ENCODE data around the gene KRT84. TPM values are rescaled to one million over a fixed set of nuclear protein-coding genes. Genes with fewer than 3 reads are reported as not detected.

Gene KRT84
- total RNA-seq, 1 experiment from 2014 or later: not detected

DNA sequence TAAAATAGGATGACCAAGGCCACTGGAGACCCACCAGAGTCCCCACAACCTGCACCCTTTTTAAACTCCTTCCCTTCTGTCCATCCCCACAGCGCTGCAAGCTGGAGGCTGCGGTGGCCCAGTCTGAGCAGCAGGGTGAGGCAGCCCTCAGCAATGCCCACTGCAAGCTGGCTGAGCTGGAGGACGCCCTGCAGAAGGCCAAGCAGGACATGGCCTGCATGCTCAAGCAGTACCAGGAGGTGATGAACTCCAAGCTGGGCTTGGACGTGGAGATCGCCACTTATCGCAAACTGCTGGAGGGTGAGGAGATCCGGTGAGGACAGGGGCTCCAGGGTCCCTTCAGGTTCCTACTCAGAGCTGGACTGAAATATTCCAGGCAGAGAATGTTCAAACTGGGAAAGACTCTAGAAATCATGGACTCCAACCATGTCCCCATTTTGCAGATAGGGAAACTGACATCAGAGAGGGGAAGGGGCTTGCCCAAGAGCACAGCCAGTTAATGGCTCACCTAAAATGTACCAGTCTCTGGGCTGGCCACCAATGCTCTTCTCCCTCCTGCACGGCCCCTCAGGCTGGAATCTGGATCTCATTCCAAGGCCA, 35.3 kb downstream of the KRT84 start:
- DNase-seq: no peak
- Histone ChIP-seq H3K27me3 (replicated peaks; ENCODE audit: control insufficient read depth, insufficient read depth, low read length) (no peaks in the 10 kb centered on the region), H3K4me3 (ENCODE audit: low read depth, low read length) (no peak overlapping the region), H3K4me1 (peaks cover 24% of the 10 kb centered on the region), H3K9me3 (no peaks in the 10 kb centered on the region), H3K36me3 (ENCODE audit: control insufficient read depth, insufficient read depth, low read length) (no peaks in the 10 kb centered on the region)
- H3K27me3 Mint-ChIP-seq (ENCODE audit: insufficient read depth, unreplicated experiment): no peaks in the 10 kb centered on the region
- ChIA-PET CTCF (no interaction called here), POLR2A (no interaction called here)
- TF ChIP-seq, protein P1, sequence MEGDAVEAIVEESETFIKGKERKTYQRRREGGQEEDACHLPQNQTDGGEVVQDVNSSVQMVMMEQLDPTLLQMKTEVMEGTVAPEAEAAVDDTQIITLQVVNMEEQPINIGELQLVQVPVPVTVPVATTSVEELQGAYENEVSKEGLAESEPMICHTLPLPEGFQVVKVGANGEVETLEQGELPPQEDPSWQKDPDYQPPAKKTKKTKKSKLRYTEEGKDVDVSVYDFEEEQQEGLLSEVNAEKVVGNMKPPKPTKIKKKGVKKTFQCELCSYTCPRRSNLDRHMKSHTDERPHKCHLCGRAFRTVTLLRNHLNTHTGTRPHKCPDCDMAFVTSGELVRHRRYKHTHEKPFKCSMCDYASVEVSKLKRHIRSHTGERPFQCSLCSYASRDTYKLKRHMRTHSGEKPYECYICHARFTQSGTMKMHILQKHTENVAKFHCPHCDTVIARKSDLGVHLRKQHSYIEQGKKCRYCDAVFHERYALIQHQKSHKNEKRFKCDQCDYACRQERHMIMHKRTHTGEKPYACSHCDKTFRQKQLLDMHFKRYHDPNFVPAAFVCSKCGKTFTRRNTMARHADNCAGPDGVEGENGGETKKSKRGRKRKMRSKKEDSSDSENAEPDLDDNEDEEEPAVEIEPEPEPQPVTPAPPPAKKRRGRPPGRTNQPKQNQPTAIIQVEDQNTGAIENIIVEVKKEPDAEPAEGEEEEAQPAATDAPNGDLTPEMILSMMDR (IDR thresholded peaks at IDR 0.05; ENCODE audit: insufficient read depth in 1 of 2, low read depth in 1 of 2, low read length in 1 of 2, severe bottlenecking in 1 of 2, unreplicated experiment in 1 of 2): no peak
- H3K36me3 Mint-ChIP-seq (ENCODE audit: insufficient read depth, unreplicated experiment): no peaks in the 10 kb centered on the region
- H3K4me1 Mint-ChIP-seq (ENCODE audit: low read depth, unreplicated experiment): peaks cover 9% of the 10 kb centered on the region
- H3K9me3 Mint-ChIP-seq (ENCODE audit: unreplicated experiment): no peaks in the 10 kb centered on the region
- intact Hi-C loops (cut with micrococcal nuclease; ENCODE audit: unreplicated experiment): no loop called here
- BruUV-seq (replicated peaks): no TSS peak
- H3K27ac Mint-ChIP-seq (ENCODE audit: unreplicated experiment): no peak overlapping the region
- H3K4me3 Mint-ChIP-seq (ENCODE audit: unreplicated experiment): no peak overlapping the region

DNA sequence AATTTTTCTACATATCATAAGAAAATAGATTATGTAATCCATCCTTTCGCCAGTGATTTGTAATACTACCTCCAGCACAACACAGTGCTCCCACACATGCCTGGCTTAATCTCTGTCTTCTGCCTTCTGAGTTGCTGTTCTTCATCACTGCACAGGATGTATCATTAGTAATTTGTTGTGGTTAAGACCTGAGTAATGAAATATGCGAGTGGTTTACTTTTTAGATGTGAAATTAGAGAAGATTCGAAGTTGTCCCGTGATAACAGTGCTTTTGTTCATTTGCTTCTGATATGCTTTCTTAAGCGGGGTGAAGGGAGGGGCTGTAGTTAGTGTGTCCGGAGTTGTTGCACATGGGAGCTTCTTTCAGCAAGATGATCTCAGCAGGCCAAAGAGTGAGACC, 36.3 kb downstream of the KRT84 start:
- H3K27ac Mint-ChIP-seq (ENCODE audit: unreplicated experiment): no peak overlapping the region
- H3K36me3 Mint-ChIP-seq (ENCODE audit: insufficient read depth, unreplicated experiment): no peaks in the 10 kb centered on the region
- CTCF ChIA-PET: interaction anchor here (0.5 kb wide), 1 partner anchor 10 kb away, joined by 3 read pairs; no protein-coding TSS in a partner anchor
- TF ChIP-seq, protein P1 (IDR thresholded peaks at IDR 0.05; ENCODE audit: insufficient read depth in 1 of 2, low read depth in 1 of 2, low read length in 1 of 2, severe bottlenecking in 1 of 2, unreplicated experiment in 1 of 2): no peak
- H3K4me3 Mint-ChIP-seq (ENCODE audit: unreplicated experiment): no peak overlapping the region
- intact Hi-C loops (cut with micrococcal nuclease; ENCODE audit: unreplicated experiment): no loop called here
- no TSS peak for BruUV-seq (replicated peaks)
- H3K9me3 ChIP-seq: no peaks in the 10 kb centered on the region
- H3K36me3 ChIP-seq (ENCODE audit: control insufficient read depth, insufficient read depth, low read length): no peaks in the 10 kb centered on the region
- H3K4me1 Mint-ChIP-seq (ENCODE audit: low read depth, unreplicated experiment): peaks cover 16% of the 10 kb centered on the region
- peaks cover 33% of the 10 kb centered on the region for H3K4me1 ChIP-seq
- no peaks in the 10 kb centered on the region for H3K27me3 ChIP-seq (replicated peaks; ENCODE audit: control insufficient read depth, insufficient read depth, low read length)
- DNase-seq: no peak
- no peaks in the 10 kb centered on the region for H3K27me3 Mint-ChIP-seq (ENCODE audit: insufficient read depth, unreplicated experiment)
- no peaks in the 10 kb centered on the region for H3K9me3 Mint-ChIP-seq (ENCODE audit: unreplicated experiment)
- POLR2A ChIA-PET: no interaction called here
- H3K4me3 ChIP-seq (ENCODE audit: low read depth, low read length): no peak overlapping the region

DNA sequence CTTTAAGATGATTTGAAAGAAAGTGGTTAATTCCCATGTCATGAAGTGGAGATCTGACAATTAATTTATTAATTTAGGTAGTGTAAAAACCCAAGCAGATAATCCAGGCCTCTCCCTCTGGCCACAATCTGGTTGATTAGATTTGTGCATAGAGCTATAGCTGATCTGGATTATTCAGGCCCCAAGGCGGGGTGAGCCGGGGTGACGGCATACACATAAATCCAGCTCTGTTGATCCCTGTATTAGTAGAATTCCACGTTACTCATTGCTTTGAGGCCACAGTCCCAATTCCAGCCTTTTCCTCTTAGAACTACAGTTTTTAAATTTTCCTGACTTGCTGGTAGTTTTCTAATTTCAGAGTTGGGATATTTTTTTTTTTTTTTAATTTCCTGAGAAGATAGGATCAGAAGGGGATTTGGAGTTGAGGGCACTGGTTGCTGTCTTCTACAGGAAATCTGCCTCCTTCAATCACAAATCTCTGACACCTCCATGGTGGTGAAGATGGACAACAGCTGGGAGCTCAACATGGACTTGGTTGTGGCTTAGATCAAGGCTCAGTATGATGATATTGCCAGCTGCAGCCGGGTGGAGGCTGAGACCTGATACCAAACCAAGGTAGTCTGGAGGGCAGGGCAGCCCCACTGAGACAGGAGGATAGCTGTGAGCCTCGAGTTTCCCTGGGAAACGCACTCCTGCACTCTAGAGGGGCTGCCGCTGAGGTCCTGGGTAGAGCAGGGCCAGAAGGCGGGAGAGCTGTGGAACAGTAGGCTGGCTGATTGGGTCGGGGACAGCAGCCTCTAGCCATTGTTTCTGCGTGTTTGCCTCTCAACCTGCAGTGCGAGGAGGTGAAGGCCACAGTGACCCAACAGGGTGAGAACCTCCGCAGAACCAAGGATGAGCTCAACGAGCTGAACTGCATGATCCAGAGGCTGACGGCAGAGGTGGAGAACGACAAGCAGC, 37.6 kb downstream of the KRT84 start:
- intact Hi-C loops (cut with micrococcal nuclease; ENCODE audit: unreplicated experiment): no loop called here
- Mint-ChIP-seq H3K9me3 (ENCODE audit: unreplicated experiment) (no peaks in the 10 kb centered on the region), H3K27ac (ENCODE audit: unreplicated experiment) (no peak overlapping the region), H3K4me3 (ENCODE audit: unreplicated experiment) (no peak overlapping the region), H3K36me3 (ENCODE audit: insufficient read depth, unreplicated experiment) (no peaks in the 10 kb centered on the region), H3K27me3 (ENCODE audit: insufficient read depth, unreplicated experiment) (no peaks in the 10 kb centered on the region), H3K4me1 (ENCODE audit: low read depth, unreplicated experiment) (peaks cover 16% of the 10 kb centered on the region)
- Histone ChIP-seq H3K9me3 (0 out of 2 replicates have a peak, but pooled peaks cover 6% of the 10 kb centered on the region), H3K4me3 (ENCODE audit: low read depth, low read length) (no peak overlapping the region), H3K36me3 (ENCODE audit: control insufficient read depth, insufficient read depth, low read length) (no peaks in the 10 kb centered on the region), H3K4me1 (peaks cover 34% of the 10 kb centered on the region), H3K27me3 (replicated peaks; ENCODE audit: control insufficient read depth, insufficient read depth, low read length) (no peaks in the 10 kb centered on the region)
- ChIA-PET CTCF (no interaction called here), POLR2A (no interaction called here)
- TF ChIP-seq, protein P1 (IDR thresholded peaks at IDR 0.05; ENCODE audit: insufficient read depth in 1 of 2, low read depth in 1 of 2, low read length in 1 of 2, severe bottlenecking in 1 of 2, unreplicated experiment in 1 of 2): no peak
- no peak for DNase-seq
- no TSS peak for BruUV-seq (replicated peaks)
